GM12878 (cell line): ENCODE data around the gene MFSD8. TPM values are rescaled to one million over a fixed set of nuclear protein-coding genes. Genes with fewer than 3 reads are reported as not detected.

Source experiments
- ATAC-seq: fragments of 200-7000 bp; cut with Tn5 transposase; 3 replicates; pipeline ENCODE4 v1.9.1; 2020; ENCODE audit warnings: mild to moderate bottlenecking, moderate library complexity
- BruUV-seq: library from RNA; stranded (reverse); fragments of 400-500 nt; replicated peaks from 2 replicates; lab custom pipeline; 2021; lab: Mats Ljungman, UMichigan
- CTCF ChIA-PET: fragments of 300-600 bp; sonication (Branson Sonifier 250); formaldehyde crosslinking; extraction: SDS; loops from one replicate; lab custom pipeline; 2021; ENCODE audit warnings: inconsistent platforms; lab: Yijun Ruan, JAX
- POLR2A ChIA-PET: fragments of 350-600 bp; formaldehyde crosslinking; extraction: SDS; loops from one replicate; lab custom pipeline; 2021; ENCODE audit warnings: inconsistent platforms; lab: Charles Lee
- RAD21 ChIA-PET: fragments of 300-600 bp; sonication (Branson Sonifier 250); formaldehyde crosslinking; loops from one replicate; lab custom pipeline; 2023; ENCODE audit warnings: antibody characterized with exemption; ENCODE audit not compliant: unreplicated experiment; lab: Charles Lee
- SMC1A ChIA-PET: fragments of 300-600 bp; sonication (Branson Sonifier 250); formaldehyde crosslinking; loops from one replicate; lab custom pipeline; 2023; ENCODE audit not compliant: unreplicated experiment, uncharacterized antibody; lab: Charles Lee
- DNase-seq: peaks from one replicate; pipeline ENCODE4 v3.0.0-alpha.2; 2011; ENCODE audit warnings: low read depth, low spot score
- FAIRE-seq: peaks from 3 replicates; lab custom pipeline; 2011; peaks lifted over from hg19 to GRCh38; lab: Jason Lieb, UNC
- H2AFZ ChIP-seq: 2 replicates; pipeline ENCODE4 v1.6.0; 2011; ENCODE audit warnings: low read depth, low read length, control low read depth; ENCODE audit not compliant: control insufficient read depth
- H3K27ac ChIP-seq: 2 replicates; pipeline ENCODE4 v1.5.1; 2011; ENCODE audit warnings: control low read depth; ENCODE audit not compliant: control insufficient read depth, insufficient read depth
- H3K27me3 ChIP-seq, 2 experiments: replicated peaks in 1 of 2; 2 replicates each; pipeline versions ENCODE4 v1.6.0 to v1.6.1; 2011; ENCODE audit warnings: low read length in 1 of 2; ENCODE audit not compliant: control insufficient read depth in 2 of 2, insufficient read depth in 2 of 2
- H3K36me3 ChIP-seq, 2 experiments: 2 replicates each; pipeline ENCODE4 v1.5.1; 2011; ENCODE audit warnings: low read length in 1 of 2; ENCODE audit not compliant: control insufficient read depth in 2 of 2, insufficient read depth in 2 of 2
- H3K4me1 ChIP-seq: 2 replicates; pipeline ENCODE4 v1.6.1; 2011; ENCODE audit warnings: mild to moderate bottlenecking, low read length, moderate library complexity, mixed read lengths; ENCODE audit not compliant: control insufficient read depth, insufficient read depth
- H3K4me2 ChIP-seq: 2 replicates; pipeline ENCODE4 v1.6.0; 2011; ENCODE audit warnings: control low read depth; ENCODE audit not compliant: control insufficient read depth, insufficient read depth
- H3K4me3 ChIP-seq: fragments of 200-600 bp; sonication (generic); 2 replicates; pipeline ENCODE4 v1.5.1; 2016
- H3K79me2 ChIP-seq: 2 replicates; pipeline ENCODE4 v1.6.0; 2011; ENCODE audit warnings: low read length; ENCODE audit not compliant: control insufficient read depth, insufficient read depth
- H3K9ac ChIP-seq: 2 replicates; pipeline ENCODE4 v1.8.0; 2011; ENCODE audit warnings: low read length, control low read depth, mixed read lengths; ENCODE audit not compliant: control insufficient read depth, insufficient read depth
- H3K9me3 ChIP-seq: replicated peaks from 3 replicates; pipeline ENCODE4 v1.5.1; 2011; ENCODE audit warnings: mild to moderate bottlenecking, low read length; ENCODE audit not compliant: control insufficient read depth, insufficient read depth
- H4K20me1 ChIP-seq: 2 replicates; pipeline ENCODE4 v1.6.0; 2011; ENCODE audit not compliant: control insufficient read depth, insufficient read depth
- EZH2 ChIP-seq: IDR thresholded peaks from 2 replicates; pipeline ENCODE4 v1.6.1; 2012; ENCODE audit warnings: low read depth, mild to moderate bottlenecking, control low read depth, inconsistent platforms, low read length, borderline replicate concordance; ENCODE audit not compliant: control insufficient read depth
- IRF4 ChIP-seq: IDR thresholded peaks from 2 replicates; pipeline ENCODE4 v1.6.1; 2011; ENCODE audit warnings: low read depth, low read length
- ZBTB11 ChIP-seq: fragments of 450-650 bp; formaldehyde crosslinking; IDR thresholded peaks from 2 replicates; pipeline ENCODE4 v1.5.0; 2022; ENCODE audit warnings: mild to moderate bottlenecking, missing genetic modification characterization
- ZNF274 ChIP-seq: IDR thresholded peaks from one replicate; pipeline ENCODE4 v1.8.0; 2011; ENCODE audit not compliant: insufficient read length, insufficient read depth
- WGBS: methylation state at CpG from one replicate; pipeline ENCODE4 v1.1.6; 2016; ENCODE audit warnings: low lambda C conversion rate; ENCODE audit not compliant: insufficient replicate concordance, insufficient coverage; ENCODE audit errors: missing lambda C conversion rate; 5-methylcytosine and 5-hydroxymethylcytosine counted together
- in situ Hi-C: fragments of 300-500 bp; cut with MboI; formaldehyde crosslinking; loops from 9 replicates; pipeline ENCODE4 v1.14.3; 2018; ENCODE audit warnings: mixed read lengths
- intact Hi-C: fragments of 100-400 bp; cut with micrococcal nuclease; formaldehyde crosslinking; loops from one replicate; pipeline ENCODE4 v1.14.2; 2022; ENCODE audit not compliant: unreplicated experiment
- polyA plus RNA-seq, 11 experiments: library from polyadenylated mRNA; depleted of rRNA in 4 of 11; unstranded in 6 of 11; stranded (reverse) in 5 of 11; fragments of >200 nt; fragmentation: Nextera tagmentation in 4 of 11; fragmentation: Illumina TruSeq in 1 of 11; extraction: Ambion mirVana in 4 of 11; extraction: Trizol in 1 of 11; gene quantifications; 1 replicate in 1 of 11; 2 replicates in 10 of 11; pipeline versions ENCODE4 v1.2.1 to v1.2.3, GENCODE V29; 2011 to 2016; ENCODE audit warnings: inconsistent platforms in 2 of 11, missing spikeins in 2 of 11, low read depth in 1 of 11
- total RNA-seq, 4 experiments: library from RNA; depleted of rRNA in 3 of 4; stranded (reverse); fragments of >200 nt in 3 of 4; fragmentation: Illumina TruSeq in 1 of 4; extraction: Trizol in 1 of 4; gene quantifications; 2 replicates each; pipeline versions ENCODE4 v1.2.1 to v1.2.3, GENCODE V29; 2013 to 2021

MFSD8 gene
- total and polyA plus RNA-seq, 10 of the 15 experiments (the other 5 are each of a cell fraction or from before 2014, with no cell fraction given): 12.7 to 29.9 (median 18.4) TPM

- ChIA-PET POLR2A (no interaction called here), RAD21 (no interaction called here), CTCF (interaction anchor here (0.7 kb wide), 1 partner anchor 13 kb away, joined by 3 read pairs; no protein-coding TSS in a partner anchor), SMC1A (no interaction called here)
- BruUV-seq: no TSS peak
- no peak overlapping the region for H3K9ac ChIP-seq
- H2AFZ ChIP-seq: no peak overlapping the region
- H3K27ac ChIP-seq: no peak overlapping the region
- H3K79me2 ChIP-seq: no peaks in the 10 kb centered on the region
- intact Hi-C loops: no loop called here
- H3K4me3 ChIP-seq: no peak overlapping the region
- H3K36me3 ChIP-seq: peaks cover 0 to 8% of the 10 kb centered on the region in 2 experiments; a peak in 3 of 4 replicates
- H3K27me3 ChIP-seq: no peaks in the 10 kb centered on the region
- no peak overlapping the region for H3K4me2 ChIP-seq
- WGBS: 100% methylated on average over 2 of the region's 2 CpGs
- ATAC-seq (no peak), DNase-seq (no peak), FAIRE-seq (no peak)
- in situ Hi-C loops: no loop called here
- no peaks in the 10 kb centered on the region for H4K20me1 ChIP-seq
- TF ChIP-seq EZH2 (no peak), ZNF274 (no peak), ZBTB11 (CRISPR knock-in tag) (no peak), IRF4 (no peak)
- no peaks in the 10 kb centered on the region for H3K4me1 ChIP-seq
- no peaks in the 10 kb centered on the region for H3K9me3 ChIP-seq
Measured at GRCh38 chr4:127922226-127922625, 42.7 kb downstream of the MFSD8 start.
